HUES64 (cell line): ENCODE measurements around the gene TRIM24. TPM values are rescaled to one million over a fixed set of nuclear protein-coding genes. Genes with fewer than 3 reads are reported as not detected.
"Not testable (repeated sequence)": the region's sequence is repeated elsewhere in the genome, so short reads cannot be mapped to it uniquely, and the experiment has no call there.

Experiments used
- H3K27ac ChIP-seq: 2 replicates; pipeline ENCODE4 v1.7.0; 2013; ENCODE audit warnings: low read depth, low read length, inconsistent platforms
- H3K27me3 ChIP-seq: 2 replicates; pipeline ENCODE4 v1.6.1; 2013; ENCODE audit warnings: mild to moderate bottlenecking, low read length; ENCODE audit not compliant: insufficient read depth
- H3K36me3 ChIP-seq: 2 replicates; pipeline ENCODE4 v1.6.1; 2013; ENCODE audit warnings: mild to moderate bottlenecking, low read length; ENCODE audit not compliant: insufficient read depth
- H3K4me1 ChIP-seq: 2 replicates; pipeline ENCODE4 v1.6.1; 2013; ENCODE audit warnings: mild to moderate bottlenecking, low read length, moderate library complexity; ENCODE audit not compliant: insufficient read depth
- H3K4me3 ChIP-seq: 2 replicates; pipeline ENCODE4 v1.5.1; 2013; ENCODE audit warnings: mild to moderate bottlenecking, low read length, moderate library complexity
- H3K9ac ChIP-seq: 2 replicates; pipeline ENCODE4 v1.6.1; 2013; ENCODE audit warnings: mild to moderate bottlenecking, low read depth, low read length
- H3K9me3 ChIP-seq: 2 replicates; pipeline ENCODE4 v1.6.1; 2013; ENCODE audit warnings: low read depth, low read length; ENCODE audit not compliant: insufficient read depth
- WGBS: fragments of 150-250, 120-280 bp; methylation state at CpG from one replicate; pipeline ENCODE4 v1.1.7; 2013; ENCODE audit warnings: missing lambda C conversion rate; 5-methylcytosine and 5-hydroxymethylcytosine counted together
- polyA plus RNA-seq, 2 experiments: library from polyadenylated mRNA; stranded (reverse); fragments of 50-300 nt; gene quantifications; one replicate each; pipeline ENCODE4 v1.2.3, GENCODE V29; 2013

TRIM24 gene
- polyA plus RNA-seq (2013, experiment 1 of 2): 112 TPM
- polyA plus RNA-seq (2013, experiment 2 of 2): 113 TPM

DNA sequence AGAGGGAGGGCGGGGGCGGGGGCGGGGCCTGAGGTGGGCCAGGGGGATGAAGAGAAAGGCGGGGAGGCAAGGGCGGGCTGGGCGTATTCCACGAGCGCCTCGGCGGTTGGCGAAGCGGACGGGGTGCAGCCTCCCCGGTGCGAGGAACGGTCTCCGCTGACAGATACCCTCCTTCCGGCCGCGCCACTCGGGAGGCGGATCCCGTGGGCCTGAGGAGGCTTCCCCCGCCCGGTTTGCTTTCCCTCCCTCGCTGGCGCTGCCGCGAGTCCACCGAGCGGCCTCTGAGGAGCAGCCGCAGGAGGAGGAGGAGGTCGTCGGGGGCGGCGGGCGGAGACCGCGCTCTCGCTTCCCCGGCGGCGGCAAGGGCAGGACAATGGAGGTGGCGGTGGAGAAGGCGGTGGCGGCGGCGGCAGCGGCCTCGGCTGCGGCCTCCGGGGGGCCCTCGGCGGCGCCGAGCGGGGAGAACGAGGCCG is at the start of gene TRIM24:
Gene TRIM24, plus strand, starts transcription at position 84 of the 473 bp plus-strand sequence. Its CDS starts 290 bp downstream, at position 374.
- Histone ChIP-seq H3K4me1 (peaks cover 30% of the 10 kb centered on the region), H3K4me3 (peak within 1 kb of the TSS; percentile 86), H3K9ac (peak within 1 kb of the TSS; percentile 89), H3K9me3 (no peaks in the 10 kb centered on the region), H3K36me3 (peaks cover 25% of the 10 kb centered on the region), H3K27ac (peak within 1 kb of the TSS; percentile 94), H3K27me3 (no peaks in the 10 kb centered on the region)
- under 1% methylated on average over 59 of the region's 59 CpGs for WGBS

DNA sequence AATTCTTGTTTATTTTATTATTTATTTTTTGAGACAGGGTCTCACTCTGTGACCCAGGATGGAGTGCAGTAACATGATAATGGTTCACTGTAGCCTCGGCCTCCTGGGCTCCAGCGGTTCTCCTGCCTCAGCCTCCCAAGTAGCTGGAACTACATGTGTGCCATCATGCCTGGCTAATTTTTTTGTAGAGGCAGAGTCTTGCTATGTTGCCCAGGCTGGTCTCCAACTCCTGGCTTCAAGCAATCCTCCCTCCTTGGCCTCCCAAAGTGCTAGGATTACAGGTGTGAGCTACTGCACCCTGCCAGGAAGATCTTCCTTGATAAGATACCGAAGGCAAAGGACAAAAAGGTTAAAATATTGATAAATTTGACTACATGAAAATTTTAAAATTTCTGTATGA is 48.0 kb upstream of the TRIM24 start:
- not testable (repeated sequence) for H3K9me3 ChIP-seq, H3K9ac ChIP-seq, H3K36me3 ChIP-seq, H3K27ac ChIP-seq, H3K4me3 ChIP-seq, H3K27me3 ChIP-seq, H3K4me1 ChIP-seq
- 97% methylated on average over 2 of the region's 3 CpGs for WGBS

GRCh38 chr7:138412921-138413320 is 47.1 kb upstream of the TRIM24 start:
- WGBS: 98% methylated on average over 6 of the region's 6 CpGs
- H3K9ac ChIP-seq, H3K27ac ChIP-seq, H3K27me3 ChIP-seq, H3K9me3 ChIP-seq, H3K36me3 ChIP-seq, H3K4me3 ChIP-seq, H3K4me1 ChIP-seq: not testable (repeated sequence)

DNA sequence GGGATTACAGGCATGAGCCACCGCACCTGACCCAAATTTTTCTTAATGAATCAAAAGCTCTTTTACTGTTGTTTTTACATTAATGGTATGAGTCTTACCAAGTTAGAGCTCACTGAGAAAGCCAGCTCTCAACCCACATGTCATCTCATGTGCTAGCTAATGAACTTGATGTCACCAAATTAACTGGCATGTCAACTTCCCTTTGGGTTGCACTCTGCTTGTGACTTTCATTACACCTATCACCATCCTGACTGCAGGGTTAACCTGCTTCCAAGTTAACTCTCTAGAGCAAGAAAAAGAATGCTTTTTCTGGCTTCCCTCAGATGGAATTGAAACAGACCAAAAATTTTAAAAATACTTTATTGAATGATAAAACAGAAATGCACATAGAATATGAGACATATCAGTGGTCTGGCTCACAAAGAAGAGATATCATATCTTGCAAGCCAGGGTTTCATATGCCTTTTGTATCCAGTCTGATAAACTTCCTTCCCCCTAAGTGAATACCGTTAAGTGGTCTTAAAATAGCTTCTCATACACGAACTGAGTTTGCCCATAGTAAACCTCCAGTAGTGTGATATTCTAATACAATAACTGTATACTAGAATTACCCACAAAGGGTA is 42.9 kb upstream of the TRIM24 start:
- H3K27ac ChIP-seq: no peak overlapping the region
- H3K4me3 ChIP-seq: no peak overlapping the region
- 0 out of 2 replicates have a peak, but pooled peaks cover 3% of the 10 kb centered on the region for H3K9me3 ChIP-seq
- H3K9ac ChIP-seq: no peak overlapping the region
- H3K4me1 ChIP-seq: no peaks in the 10 kb centered on the region
- no peaks in the 10 kb centered on the region for H3K27me3 ChIP-seq
- WGBS: 95% methylated on average over 2 of the region's 3 CpGs
- H3K36me3 ChIP-seq: no peaks in the 10 kb centered on the region

- Histone ChIP-seq H3K27ac (no peak overlapping the region), H3K4me1 (no peaks in the 10 kb centered on the region), H3K9me3 (peaks cover 6% of the 10 kb centered on the region; the same call in 1 of the 2 replicates), H3K4me3 (no peak overlapping the region), H3K36me3 (no peaks in the 10 kb centered on the region), H3K9ac (no peak overlapping the region), H3K27me3 (no peaks in the 10 kb centered on the region)
- 92% methylated on average over 1 of the region's 1 CpG for WGBS
These were observed 42.3 kb upstream of the TRIM24 start for GRCh38 chr7:138417764-138418163.

- H3K9me3 ChIP-seq, H3K27me3 ChIP-seq, H3K36me3 ChIP-seq, H3K9ac ChIP-seq, H3K4me3 ChIP-seq, H3K4me1 ChIP-seq, H3K27ac ChIP-seq: not testable (repeated sequence)
- WGBS: 86% methylated on average over 1 of the region's 1 CpG
These were observed 41.7 kb upstream of the TRIM24 start for GRCh38 chr7:138418403-138418802.

DNA sequence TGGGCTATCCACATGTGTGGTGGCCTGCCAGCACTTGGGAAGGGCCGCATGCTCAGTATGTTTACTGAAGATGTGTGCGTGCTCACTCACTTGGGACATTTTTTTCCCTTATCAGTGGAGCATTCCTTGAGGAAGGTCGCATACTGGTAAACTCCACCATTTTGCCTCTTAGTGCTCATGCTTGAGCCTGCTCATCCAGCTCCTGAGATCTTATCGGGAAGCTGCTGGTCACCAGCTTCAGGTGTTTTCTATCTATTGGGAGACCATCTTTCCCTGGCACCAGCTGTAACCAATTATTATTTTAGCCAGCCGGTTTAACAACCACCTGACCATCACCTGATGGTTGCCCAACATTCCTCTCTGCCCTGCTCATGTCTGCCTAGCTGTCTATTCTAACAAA is 35.0 kb upstream of the TRIM24 start:
- H3K36me3 ChIP-seq: 0 out of 2 replicates have a peak, but pooled peaks cover 4% of the 10 kb centered on the region
- H3K9ac ChIP-seq: no peak overlapping the region
- H3K27ac ChIP-seq: no peak overlapping the region
- 95% methylated on average over 5 of the region's 5 CpGs for WGBS
- H3K4me1 ChIP-seq: no peaks in the 10 kb centered on the region
- no peak overlapping the region for H3K4me3 ChIP-seq
- H3K27me3 ChIP-seq: no peaks in the 10 kb centered on the region
- H3K9me3 ChIP-seq: peaks cover 40% of the 10 kb centered on the region

DNA sequence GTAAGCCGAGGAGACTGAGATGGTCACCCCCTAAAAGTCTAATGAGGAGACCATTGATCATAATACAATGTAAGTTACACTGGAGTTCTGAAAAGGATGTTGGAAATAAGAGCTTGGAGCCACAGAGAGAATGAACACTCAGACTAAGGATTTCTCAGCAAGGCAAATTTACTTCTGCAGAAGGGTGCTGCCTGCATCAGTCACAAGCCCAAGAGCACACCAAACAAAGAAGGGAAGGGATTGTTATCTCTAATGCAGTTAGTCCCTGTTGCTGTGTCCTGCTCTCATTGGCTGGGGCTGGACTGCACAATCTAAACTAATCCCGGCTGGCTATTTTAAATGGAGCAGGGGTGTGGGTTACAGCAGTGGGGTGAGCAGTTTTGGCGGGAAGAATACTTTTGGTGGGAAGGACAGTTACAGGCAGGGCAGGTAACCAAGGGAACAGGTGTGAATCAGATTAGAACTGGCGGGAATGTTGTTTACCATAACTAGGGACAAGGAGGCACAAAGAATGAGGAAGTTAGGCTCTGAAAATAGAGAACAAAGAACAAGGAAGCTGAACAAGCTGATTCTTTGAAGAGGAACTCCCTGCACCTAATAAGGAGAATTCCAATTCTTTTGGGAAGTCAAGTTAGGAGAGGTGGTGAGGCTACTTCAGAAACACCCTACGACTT is 30.3 kb upstream of the TRIM24 start:
- Histone ChIP-seq H3K27ac (no peak overlapping the region), H3K9ac (no peak overlapping the region), H3K9me3 (peaks cover 59% of the 10 kb centered on the region), H3K27me3 (no peaks in the 10 kb centered on the region), H3K4me1 (peaks cover 4% of the 10 kb centered on the region; the same call in 1 of the 2 replicates), H3K36me3 (peaks cover 4% of the 10 kb centered on the region; the same call in 1 of the 2 replicates), H3K4me3 (no peak overlapping the region)
- 95% methylated on average over 5 of the region's 5 CpGs for WGBS

DNA sequence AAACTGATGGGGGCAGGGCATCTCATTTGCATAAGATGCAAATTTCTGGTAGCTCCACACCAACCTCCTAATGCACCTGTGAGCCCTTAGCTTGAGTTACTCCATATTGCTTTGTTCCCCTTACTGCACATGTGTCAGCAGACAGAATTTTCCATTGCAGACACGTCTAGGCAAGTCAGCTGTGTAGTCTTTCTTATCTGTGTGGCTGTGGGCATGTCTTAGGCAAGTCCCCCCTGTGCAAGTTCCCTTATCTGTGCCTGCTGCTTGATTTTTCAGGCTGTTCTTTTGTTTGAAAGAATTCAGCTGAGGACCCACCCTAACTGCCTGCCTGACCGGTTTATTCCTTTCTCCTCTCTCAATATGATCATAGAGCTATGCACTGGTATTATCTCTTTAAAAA is 28.5 kb upstream of the TRIM24 start:
- Histone ChIP-seq H3K36me3 (peaks cover 4% of the 10 kb centered on the region; the same call in 1 of the 2 replicates), H3K9me3 (peaks cover 51% of the 10 kb centered on the region), H3K27ac (no peak overlapping the region), H3K27me3 (no peaks in the 10 kb centered on the region), H3K4me3 (no peak overlapping the region), H3K9ac (no peak overlapping the region), H3K4me1 (peaks cover 13% of the 10 kb centered on the region)
- WGBS: 86% methylated on average over 2 of the region's 2 CpGs

DNA sequence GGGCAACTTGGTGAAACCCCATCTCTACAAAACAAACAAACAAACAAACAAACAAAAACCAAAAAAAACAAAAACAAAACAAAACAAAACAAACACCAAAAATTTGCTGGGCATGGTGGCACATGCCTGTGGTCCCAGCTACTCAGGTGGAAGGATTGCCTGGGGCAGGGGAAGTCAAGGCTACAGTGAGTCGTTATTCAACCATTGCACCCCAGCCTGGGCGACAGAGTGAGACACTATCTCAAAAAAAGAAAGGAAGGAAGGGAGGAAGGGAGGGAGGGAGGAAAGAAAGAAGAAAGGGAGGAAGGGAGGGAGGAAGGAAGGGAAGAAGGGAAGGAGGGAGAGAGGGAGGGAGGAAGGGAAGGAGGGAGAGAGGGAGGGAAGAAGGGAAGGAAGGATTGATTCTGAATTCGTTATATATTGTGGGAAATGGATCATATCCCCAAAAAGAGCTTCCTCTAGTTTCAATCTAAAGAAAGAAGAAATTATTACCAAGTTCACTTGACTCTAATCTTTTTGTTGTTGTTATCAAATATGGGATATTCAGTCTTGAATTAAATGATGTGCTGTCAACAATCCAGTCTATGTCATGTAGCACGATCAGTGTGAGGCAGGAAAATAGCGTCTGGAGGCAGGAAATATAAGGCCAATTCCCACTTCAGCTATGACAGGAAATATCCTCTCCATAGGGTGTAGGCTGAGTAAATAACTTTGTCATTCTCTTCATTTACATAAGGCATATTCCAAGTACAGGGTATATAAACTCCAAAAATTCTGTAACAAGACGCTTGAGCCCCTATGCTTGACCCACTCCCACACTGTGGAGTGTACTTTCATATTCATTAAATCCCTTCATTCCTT is 26.2 kb upstream of the TRIM24 start:
- H3K36me3 ChIP-seq: peaks cover 4% of the 10 kb centered on the region; the same call in 1 of the 2 replicates
- no peaks in the 10 kb centered on the region for H3K27me3 ChIP-seq
- 96% methylated on average over 5 of the region's 6 CpGs for WGBS
- no peak overlapping the region for H3K9ac ChIP-seq
- peaks cover 13% of the 10 kb centered on the region for H3K4me1 ChIP-seq
- H3K27ac ChIP-seq: peak overlapping the region; percentile 73; the same call in 1 of the 2 replicates
- no peak overlapping the region for H3K4me3 ChIP-seq
- H3K9me3 ChIP-seq: peaks cover 42% of the 10 kb centered on the region

DNA sequence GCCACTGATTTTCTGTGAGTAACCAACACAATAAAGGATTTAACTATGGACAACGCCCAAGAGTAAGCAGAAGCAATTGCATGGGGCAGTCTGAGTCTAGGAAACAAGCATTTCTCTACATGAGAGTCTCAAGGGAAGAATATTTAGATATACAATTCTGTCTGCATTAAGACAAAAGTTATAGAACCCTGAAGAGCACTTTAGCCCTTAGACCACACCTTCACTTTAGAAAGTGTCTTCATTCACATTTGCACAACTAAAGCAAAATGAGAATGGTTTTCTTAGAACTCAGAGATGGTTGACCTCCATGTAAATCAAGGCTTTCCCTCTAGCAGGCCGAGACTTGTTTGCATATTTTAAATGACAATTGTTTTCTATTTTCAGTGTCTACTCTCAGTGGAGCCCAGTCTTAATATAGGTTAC is 25.5 kb upstream of the TRIM24 start:
- Histone ChIP-seq H3K27me3 (no peaks in the 10 kb centered on the region), H3K27ac (peak overlapping the region; percentile 73; the same call in 1 of the 2 replicates), H3K4me1 (peaks cover 13% of the 10 kb centered on the region), H3K4me3 (no peak overlapping the region), H3K36me3 (peaks cover 4% of the 10 kb centered on the region; the same call in 1 of the 2 replicates), H3K9ac (no peak overlapping the region), H3K9me3 (peaks cover 34% of the 10 kb centered on the region)
- 48% methylated on average over 2 of the region's 2 CpGs for WGBS
